Measurements from ENCODE around the gene IQSEC1. TPM values are rescaled to one million over a fixed set of nuclear protein-coding genes. Genes with fewer than 3 reads are reported as not detected.

Gene IQSEC1
- total and polyA plus RNA-seq, 2 donors (not counting 3 experiments of a cell fraction or from before 2014, with no cell fraction given), result 5.2 to 18.0 TPM

DNA sequence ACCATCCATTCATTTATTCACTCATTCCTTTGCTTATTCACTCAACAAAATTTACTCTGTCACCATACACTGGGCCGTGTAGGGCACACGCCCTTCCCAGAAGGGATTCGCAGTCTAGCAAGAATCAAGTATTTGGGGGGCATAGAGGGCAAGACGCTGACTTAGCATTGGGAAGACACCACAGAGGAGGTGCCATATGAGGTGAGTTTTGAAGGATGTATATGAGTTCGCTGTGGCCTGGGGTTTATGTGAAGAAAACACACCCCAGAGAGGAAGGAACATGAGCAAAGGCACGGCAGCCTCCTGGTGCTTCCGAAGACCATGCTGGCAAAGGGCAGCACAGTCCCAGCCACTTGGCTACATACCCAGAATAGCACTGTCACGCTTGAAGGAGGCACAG lies 23.1 kb upstream of the IQSEC1 start:
- TF ChIP-seq, protein P1, sequence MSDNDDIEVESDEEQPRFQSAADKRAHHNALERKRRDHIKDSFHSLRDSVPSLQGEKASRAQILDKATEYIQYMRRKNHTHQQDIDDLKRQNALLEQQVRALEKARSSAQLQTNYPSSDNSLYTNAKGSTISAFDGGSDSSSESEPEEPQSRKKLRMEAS (IDR thresholded peaks at IDR 0.05; ENCODE audit: insufficient read depth, insufficient read length), result no peak
- no peak for TF ChIP-seq POLR2A (IDR thresholded peaks at IDR 0.05; ENCODE audit: low read depth, low read length)
- TF ChIP-seq, protein P2, sequence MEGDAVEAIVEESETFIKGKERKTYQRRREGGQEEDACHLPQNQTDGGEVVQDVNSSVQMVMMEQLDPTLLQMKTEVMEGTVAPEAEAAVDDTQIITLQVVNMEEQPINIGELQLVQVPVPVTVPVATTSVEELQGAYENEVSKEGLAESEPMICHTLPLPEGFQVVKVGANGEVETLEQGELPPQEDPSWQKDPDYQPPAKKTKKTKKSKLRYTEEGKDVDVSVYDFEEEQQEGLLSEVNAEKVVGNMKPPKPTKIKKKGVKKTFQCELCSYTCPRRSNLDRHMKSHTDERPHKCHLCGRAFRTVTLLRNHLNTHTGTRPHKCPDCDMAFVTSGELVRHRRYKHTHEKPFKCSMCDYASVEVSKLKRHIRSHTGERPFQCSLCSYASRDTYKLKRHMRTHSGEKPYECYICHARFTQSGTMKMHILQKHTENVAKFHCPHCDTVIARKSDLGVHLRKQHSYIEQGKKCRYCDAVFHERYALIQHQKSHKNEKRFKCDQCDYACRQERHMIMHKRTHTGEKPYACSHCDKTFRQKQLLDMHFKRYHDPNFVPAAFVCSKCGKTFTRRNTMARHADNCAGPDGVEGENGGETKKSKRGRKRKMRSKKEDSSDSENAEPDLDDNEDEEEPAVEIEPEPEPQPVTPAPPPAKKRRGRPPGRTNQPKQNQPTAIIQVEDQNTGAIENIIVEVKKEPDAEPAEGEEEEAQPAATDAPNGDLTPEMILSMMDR (IDR thresholded peaks at IDR 0.05; ENCODE audit: extremely low read depth in 1 of 2, insufficient read depth in 1 of 2, low read depth in 1 of 2, low read length in 2 of 2), result no peak
- no peak for TF ChIP-seq EZH2 (IDR thresholded peaks at IDR 0.05; ENCODE audit: borderline replicate concordance, low read depth, low read length, severe bottlenecking)
- TF ChIP-seq MYC (IDR thresholded peaks at IDR 0.05; ENCODE audit: low read depth, low read length), result no peak
- TF ChIP-seq FOS (IDR thresholded peaks at IDR 0.05; ENCODE audit: borderline replicate concordance, insufficient read depth, low read length), result no peak
- no peak for TF ChIP-seq POLR2AphosphoS5 (IDR thresholded peaks at IDR 0.05; ENCODE audit: insufficient read depth, low read depth, low read length)
- no peak for TF ChIP-seq GATA2 (IDR thresholded peaks at IDR 0.05; ENCODE audit: insufficient read depth, insufficient read length, low read depth, low read length)
- no peak for TF ChIP-seq JUN (IDR thresholded peaks at IDR 0.05; ENCODE audit: borderline replicate concordance, insufficient read depth, insufficient read length, low read depth)
- no peaks in the 10 kb centered on the region for H3K9me3 ChIP-seq (replicated peaks; ENCODE audit: control insufficient read depth, insufficient read depth, low read length)
- H3K27me3 ChIP-seq (ENCODE audit: control insufficient read depth in 2 of 2, insufficient read depth in 2 of 2, low read length in 2 of 2), result peaks cover 3 to 6% of the 10 kb centered on the region in 2 experiments
- DNase-seq (ENCODE audit: low read depth, low spot score) (no peak), FAIRE-seq (no peak)
- no peak overlapping the region for H3K9ac ChIP-seq (replicated peaks; ENCODE audit: extremely low read depth, insufficient read depth, low read length)
- no TSS peak for BruUV-seq (replicated peaks)
- dilution Hi-C loops (cut with MboI; ENCODE audit: extremely low pct_ligation_motif_present, low sequenced_read_pairs) (loop anchor here (25.0 kb wide), 1 partner anchor 366 kb away; no protein-coding TSS in a partner anchor), intact Hi-C loops (cut with micrococcal nuclease) (no loop called here)
- H3K4me3 ChIP-seq (replicated peaks in 1 of 3; ENCODE audit: insufficient read depth in 1 of 3, low read depth in 1 of 3, low read length in 3 of 3), result no peak overlapping the region
- H3K27ac ChIP-seq (ENCODE audit: insufficient read depth, low read depth, low read length), result no peak overlapping the region
- ChIA-PET POLR2A (no interaction called here), CTCF (no interaction called here)
- no peaks in the 10 kb centered on the region for H3K4me1 ChIP-seq (ENCODE audit: control insufficient read depth, extremely low read depth, insufficient read depth, low read length)
- H3K79me2 ChIP-seq (ENCODE audit: control insufficient read depth, insufficient read depth, low read length), result no peaks in the 10 kb centered on the region
- H2AFZ ChIP-seq (ENCODE audit: low read depth, low read length), result no peak overlapping the region
- no peak overlapping the region for H3K4me2 ChIP-seq (ENCODE audit: insufficient read depth, low read length)
- H3K9me1 ChIP-seq (replicated peaks; ENCODE audit: control insufficient read depth, extremely low read depth, insufficient read depth, low read length), result no peaks in the 10 kb centered on the region
- no peaks in the 10 kb centered on the region for H3K36me3 ChIP-seq (ENCODE audit: control insufficient read depth in 2 of 2, extremely low read depth in 1 of 2, insufficient read depth in 2 of 2, low read length in 2 of 2)
- H4K20me1 ChIP-seq (replicated peaks; ENCODE audit: control insufficient read depth, extremely low read depth, insufficient read depth, low read length), result no peaks in the 10 kb centered on the region
